HG03139 (cell line): ENCODE measurements around the gene HIP1.
"Not testable (repeated sequence)": the region's sequence is repeated elsewhere in the genome, so short reads cannot be mapped to it uniquely, and the experiment has no call there.

Experiments used
- ATAC-seq: cut with Tn5 transposase; IDR thresholded peaks from one replicate; pipeline ENCODE4 v1.9.1; 2021; ENCODE audit not compliant: unreplicated experiment

HIP1 gene

GRCh38 chr7:75617634-75618234 is 121.0 kb downstream of the HIP1 start:
- ATAC-seq = no peak

- ATAC-seq = no peak
Observed at GRCh38 chr7:75616421-75617167, 122.1 kb downstream of the HIP1 start.

GRCh38 chr7:75614401-75614800 is 124.3 kb downstream of the HIP1 start:
- no peak for ATAC-seq

- ATAC-seq = no peak
Observed at GRCh38 chr7:75613351-75613750, 125.4 kb downstream of the HIP1 start.

GRCh38 chr7:75611557-75612178 is 127.1 kb downstream of the HIP1 start:
- no peak for ATAC-seq

GRCh38 chr7:75609416-75609815 is 129.3 kb downstream of the HIP1 start:
- not testable (repeated sequence) for ATAC-seq

- no peak for ATAC-seq
Observed at GRCh38 chr7:75608451-75609122, 130.2 kb downstream of the HIP1 start.

GRCh38 chr7:75604408-75604807 is 134.3 kb downstream of the HIP1 start:
- no peak for ATAC-seq

GRCh38 chr7:75602831-75603230 is 135.9 kb downstream of the HIP1 start:
- ATAC-seq = not testable (repeated sequence)

GRCh38 chr7:75601539-75601938 is 137.2 kb downstream of the HIP1 start:
- ATAC-seq = no peak

- ATAC-seq = not testable (repeated sequence)
Observed at GRCh38 chr7:75600748-75601147, 138.0 kb downstream of the HIP1 start.

- no peak for ATAC-seq
Observed at GRCh38 chr7:75599244-75599781, 139.4 kb downstream of the HIP1 start.

GRCh38 chr7:75596727-75597614 is 141.8 kb downstream of the HIP1 start:
- ATAC-seq = no peak

- ATAC-seq = no peak
Observed at GRCh38 chr7:75595766-75596165, 143.0 kb downstream of the HIP1 start.

GRCh38 chr7:75593500-75594184 is 145.1 kb downstream of the HIP1 start:
- ATAC-seq = not testable (repeated sequence)

GRCh38 chr7:75591467-75592255 is 147.1 kb downstream of the HIP1 start:
- no peak for ATAC-seq

- ATAC-seq = no peak
Observed at GRCh38 chr7:75590373-75591005, 148.3 kb downstream of the HIP1 start.

- no peak for ATAC-seq
Observed at GRCh38 chr7:75584354-75584753, 154.4 kb downstream of the HIP1 start.

- no peak for ATAC-seq
Observed at GRCh38 chr7:75583255-75583654, 155.5 kb downstream of the HIP1 start.
